DLD1 (cell line): Measurements from ENCODE around the gene CCNDBP1.
"Not testable (repeated sequence)": the region's sequence is repeated elsewhere in the genome, so short reads cannot be mapped to it uniquely, and the experiment has no call there.

ENCODE experiments used
- in situ Hi-C: cut with HindIII; loops from 2 replicates; pipeline ENCODE4 v1.10.0; 2017; ENCODE audit warnings: low sequenced_read_pairs

CCNDBP1 gene

DNA sequence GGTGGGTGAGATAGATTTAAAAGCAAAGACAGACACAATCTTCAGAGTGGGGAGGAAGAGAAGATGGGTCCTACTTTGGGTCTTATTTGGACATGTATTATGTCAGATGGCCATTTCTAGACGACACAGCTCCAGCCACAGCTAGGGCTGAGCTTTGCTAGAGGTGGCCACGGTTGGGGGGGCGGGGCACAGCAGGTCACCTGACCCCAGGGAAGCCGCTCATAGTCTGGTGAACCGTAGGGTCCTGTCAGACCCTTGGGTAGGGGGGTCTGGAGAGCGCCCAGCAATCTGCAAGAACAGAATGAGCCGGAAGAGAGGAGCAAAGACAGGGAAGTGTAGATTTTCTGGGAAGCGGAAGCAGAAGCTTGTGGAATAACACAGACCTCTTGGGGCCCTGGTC is 29.0 kb downstream of the CCNDBP1 start:
- in situ Hi-C loops = no loop called here

DNA sequence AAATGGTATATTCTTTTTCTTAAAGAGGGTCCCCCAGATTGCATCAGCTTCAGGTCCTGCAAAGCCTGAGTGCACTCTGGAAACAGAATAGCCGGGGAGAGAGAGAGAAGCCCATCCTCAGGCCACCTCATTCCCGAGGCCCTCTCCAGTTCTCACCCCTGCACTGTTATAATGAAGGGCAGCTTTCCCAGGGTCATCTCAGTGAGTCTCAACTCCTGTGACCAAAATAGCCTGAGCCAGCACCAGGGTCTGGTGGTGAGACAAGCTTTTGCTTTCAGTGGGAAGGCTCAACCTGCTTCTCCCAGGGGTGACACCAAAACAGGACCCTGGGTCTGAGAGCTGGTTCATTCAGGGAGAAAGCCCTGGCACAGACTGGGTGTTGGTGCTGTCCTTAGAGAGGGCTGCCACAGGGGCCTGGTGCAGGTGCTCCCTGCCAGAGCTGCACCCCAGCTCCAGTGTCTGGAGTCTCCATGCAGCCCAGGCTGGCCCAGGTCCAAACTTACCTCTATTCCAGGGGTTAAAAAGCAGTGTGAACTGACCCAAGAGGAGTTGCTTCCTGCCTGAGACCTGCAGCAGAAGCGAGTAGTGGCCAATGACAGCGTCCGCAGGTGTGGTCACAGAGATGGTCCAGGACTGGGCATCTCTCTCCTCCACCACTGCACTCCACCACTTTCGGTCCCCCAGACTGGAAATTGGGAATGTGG is 29.5 kb downstream of the CCNDBP1 start:
- in situ Hi-C loops = no loop called here

DNA sequence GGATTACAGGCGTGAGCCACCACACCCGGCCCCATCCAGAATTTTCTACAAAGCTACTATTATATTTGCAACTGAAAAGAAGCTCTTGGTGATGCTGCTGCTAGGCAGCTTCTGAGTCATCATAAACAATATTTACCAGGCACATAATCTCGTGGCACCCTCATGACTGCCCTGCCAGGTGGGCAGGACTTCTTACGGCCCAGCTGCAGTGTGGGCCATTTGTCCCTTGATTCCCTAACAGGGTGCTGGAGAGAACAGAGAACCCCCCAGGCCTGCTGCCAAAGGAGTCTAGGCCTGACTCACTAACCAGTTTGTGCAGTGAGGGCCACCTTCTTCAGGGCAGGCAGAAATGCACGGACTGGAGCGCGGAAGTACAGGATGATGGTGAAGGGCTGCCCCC is 30.8 kb downstream of the CCNDBP1 start:
- in situ Hi-C loops = no loop called here

DNA sequence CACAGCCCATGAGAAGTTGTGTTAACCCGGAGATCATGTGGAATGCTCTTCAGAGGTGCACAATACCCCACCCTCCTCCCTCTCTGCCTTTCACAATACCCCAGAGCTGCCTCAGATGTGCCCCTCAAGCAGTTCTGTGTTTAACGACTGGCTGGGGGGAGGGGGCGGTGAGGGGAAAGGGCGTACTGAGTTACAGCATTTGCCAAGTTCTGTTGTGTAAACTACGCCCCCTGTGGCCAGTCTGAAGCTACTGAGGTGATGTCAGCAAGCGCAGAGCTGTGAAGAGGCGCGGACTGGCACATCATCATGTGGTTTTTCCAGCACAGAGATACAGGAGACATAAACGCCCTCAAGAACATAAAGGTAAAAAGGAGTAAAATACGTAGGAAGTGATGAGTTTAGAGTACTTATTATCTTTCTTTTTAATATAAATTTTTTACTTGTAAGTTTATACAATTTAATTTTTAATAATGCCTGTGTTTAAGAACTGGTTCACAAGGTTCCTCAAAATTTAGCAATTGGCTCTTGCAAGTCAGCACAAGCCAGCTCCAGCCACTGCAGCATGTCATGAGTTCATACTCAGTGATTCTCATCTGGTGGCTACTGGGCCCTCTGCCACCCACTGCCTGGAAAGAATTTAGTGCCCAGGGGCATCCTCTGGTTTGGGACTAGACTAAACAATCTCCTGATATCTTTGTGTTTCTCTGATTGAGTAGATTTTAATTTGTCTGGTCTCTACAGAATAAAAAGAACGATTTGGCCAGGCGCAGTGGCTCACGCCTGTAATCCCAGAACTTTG is 33.9 kb downstream of the CCNDBP1 start:
- in situ Hi-C loops = no loop called here

DNA sequence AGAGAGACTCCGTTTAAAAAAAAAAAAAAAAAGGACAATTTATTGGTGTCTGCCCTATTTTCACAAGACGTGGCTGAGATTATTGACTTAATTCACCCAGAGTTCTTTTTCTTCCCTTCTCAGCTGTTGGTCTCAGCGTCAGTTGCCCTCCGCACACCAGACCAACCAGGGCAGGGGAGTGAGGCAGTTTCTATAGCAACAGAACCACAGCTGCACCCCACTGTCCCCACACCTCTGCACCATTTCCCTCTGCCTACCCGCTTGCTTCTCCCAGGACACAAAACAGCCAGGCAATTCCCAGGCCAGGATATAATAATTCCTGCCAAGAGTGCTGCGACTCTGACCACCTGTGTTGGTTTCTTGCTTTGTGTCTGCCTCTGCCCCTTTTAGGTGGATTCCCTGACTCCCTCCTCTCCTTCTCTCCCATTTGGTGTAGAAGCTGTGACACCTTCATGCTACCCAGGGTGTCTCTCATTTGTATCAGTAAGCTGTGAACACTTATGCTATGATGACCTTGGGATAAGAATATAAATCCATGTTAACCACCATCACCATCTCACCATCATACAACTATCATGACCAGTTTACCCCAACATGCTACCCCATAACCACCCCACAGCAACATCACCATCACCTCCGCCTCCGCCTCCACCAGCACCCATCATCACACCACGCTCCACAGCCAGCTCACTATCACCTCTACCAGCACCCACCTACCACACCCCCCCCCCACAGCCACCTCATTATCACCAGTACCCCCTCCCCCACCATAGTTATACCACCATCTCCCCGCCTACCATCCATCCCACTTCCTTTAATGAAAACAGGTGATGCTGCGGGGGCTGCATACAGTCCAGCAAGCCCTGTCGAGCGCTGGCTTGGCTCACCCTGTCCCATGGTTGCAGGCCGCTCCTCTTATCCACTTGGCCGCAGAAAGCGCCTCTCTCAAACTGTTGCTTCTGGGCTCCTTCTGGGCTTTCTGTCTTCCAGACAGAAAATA is 35.0 kb downstream of the CCNDBP1 start:
- in situ Hi-C loops = no loop called here

DNA sequence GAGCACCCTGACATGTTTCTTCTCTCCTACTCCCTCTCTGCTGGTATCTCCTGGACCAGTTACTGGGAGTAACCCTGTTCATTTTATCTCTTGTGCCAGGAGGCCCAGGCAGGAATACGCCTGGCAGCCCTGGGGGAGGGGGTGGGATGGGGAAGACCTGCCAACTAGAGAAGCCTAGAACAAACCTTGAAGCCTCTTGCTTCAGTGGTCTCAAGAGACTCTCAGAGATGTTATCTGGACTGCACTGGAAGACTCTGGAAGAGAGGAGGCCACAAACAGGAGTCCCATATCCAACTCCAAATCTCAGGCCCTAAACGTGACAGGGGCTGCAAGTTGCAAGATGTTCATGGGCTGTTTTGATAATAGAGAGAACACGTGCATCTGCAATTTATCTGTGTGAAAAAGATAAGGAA is 35.8 kb downstream of the CCNDBP1 start, which contains the start of gene EPB42:
Gene EPB42, minus strand, starts transcription at position 28 of the 413 bp plus-strand sequence. CDS start 193 bp downstream, outside the sequence.
- in situ Hi-C loops = no loop called here

DNA sequence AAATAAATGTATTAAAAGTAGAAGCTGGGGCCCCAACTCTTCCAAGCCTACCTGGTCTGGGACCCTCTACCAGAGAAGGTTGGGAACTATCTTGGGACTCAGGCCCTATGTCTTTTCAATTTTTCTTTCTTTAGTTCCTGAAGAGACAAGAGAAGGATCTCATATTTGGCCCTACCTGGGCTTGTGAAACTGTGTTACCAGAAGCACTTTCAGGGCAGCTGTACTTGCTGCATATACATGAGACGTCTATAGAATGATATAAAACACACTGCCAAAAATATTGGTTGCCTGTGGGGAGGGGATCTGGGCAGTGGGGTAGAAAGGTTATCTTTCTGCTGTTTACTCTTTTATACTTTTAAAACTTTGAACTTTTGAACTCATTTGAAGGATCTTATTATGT is 36.2 kb downstream of the CCNDBP1 start:
- in situ Hi-C loops = no loop called here

DNA sequence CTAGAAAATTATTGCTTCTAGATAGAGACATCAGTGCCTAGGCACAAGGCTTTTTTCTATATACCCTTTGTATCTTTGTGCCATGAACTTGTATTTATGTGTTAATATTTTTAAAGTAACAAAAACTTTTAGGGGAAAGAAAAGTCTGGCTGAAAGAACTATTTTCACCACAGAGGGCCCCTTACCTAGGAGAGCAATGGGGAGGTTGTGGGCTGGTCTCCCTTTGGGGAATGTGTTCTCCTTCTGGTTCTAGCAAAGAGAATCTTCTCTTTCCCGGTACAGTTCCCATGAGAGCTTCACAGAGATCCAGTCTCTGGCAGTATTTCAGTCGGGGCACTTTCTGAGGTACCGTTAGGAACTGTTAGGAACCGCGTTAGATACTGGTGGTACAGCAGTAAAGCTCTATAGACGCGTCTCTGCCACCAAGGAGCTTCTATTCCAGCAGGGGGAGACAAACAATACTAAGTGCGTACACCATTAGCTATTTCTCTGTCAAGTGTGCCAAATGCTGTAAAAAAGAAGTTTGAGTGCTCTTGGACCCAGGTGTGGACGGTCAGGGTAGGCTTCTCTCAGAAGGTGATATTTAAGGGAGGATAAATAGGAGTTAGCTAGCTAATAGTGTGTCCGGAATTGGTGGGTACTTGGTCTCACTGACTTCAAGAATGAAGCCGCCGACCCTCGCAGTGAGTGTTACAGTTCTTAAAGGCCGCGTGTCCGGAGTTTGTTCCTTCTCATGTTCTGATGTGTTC is 40.2 kb downstream of the CCNDBP1 start:
- in situ Hi-C loops = no loop called here

DNA sequence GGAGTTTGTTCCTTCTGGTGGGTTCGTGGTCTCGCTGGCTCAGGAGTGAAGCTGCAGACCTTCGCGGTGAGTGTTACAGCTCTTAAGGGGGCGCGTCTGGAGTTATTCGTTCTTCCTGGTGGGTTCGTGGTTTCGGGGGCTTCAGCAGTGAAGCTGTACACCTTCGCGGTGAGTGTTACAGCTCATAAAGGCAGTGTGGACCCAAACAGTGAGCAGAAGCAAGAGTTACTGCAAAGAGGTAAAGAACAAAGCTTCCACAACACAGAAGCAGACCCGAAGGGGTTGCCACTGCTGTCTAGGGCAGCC is 40.7 kb downstream of the CCNDBP1 start:
- in situ Hi-C loops = not testable (repeated sequence)

DNA sequence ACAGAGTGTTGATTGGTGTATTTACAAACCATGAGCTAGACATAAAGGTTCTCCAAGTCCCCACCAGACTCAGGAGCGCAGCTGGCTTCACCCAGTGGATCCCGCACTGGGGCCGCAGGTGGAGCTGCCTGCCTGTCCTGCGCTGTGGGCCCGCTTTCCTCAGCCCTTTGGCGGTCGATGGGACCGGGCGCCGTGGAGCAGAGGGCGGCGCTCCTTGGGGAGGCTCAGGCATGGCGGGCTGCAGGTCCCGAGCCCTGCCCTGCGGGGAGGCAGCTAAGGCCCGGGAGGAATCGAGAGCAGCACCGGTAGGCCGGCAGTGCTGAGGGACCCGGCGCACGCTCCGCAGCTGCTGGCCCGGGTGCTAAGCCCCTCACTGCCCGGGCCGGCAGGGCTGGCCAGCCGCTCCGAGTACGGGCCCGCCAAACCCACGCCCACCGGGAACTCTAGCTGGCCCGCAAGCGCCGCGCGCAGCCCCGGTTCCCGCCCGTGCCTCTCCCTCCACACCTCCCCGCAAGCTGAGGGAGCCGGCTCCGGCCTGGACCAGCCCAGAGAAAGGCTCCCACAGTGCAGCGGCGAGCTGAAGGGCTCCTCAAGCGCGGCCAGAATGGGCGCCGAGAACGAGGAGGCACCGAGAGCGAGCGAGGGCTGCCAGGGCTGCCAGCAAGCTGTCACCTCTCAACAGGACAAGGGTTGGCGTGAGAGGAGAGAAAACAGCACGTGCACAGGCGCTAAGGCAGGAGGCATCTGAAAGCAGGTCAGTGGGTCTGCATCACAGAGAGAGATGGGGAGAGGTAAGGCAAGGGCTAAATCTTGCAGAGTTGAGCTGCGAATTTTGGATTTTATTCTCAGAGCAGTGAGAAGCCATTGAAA is 41.5 kb downstream of the CCNDBP1 start:
- in situ Hi-C loops = no loop called here

DNA sequence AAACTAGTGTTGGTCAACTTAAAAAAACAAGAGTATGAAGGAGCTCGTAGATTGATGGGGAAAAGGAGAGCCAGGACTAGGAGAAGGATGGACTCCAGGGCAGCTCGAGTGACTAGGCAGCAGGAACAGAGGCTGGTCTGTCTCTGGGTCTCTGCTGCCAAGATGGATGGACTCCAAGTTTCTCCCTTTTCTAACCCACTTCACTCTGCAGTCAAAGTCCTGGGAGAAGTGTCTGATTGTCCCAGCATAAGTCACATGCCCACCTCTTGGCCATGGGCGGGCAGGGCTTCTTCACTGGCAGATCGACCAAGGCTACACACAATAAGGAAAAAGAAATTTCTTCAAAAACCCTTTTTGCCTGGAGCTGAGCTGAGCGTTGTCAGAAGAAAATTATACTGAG is 44.8 kb downstream of the CCNDBP1 start:
- in situ Hi-C loops = no loop called here

DNA sequence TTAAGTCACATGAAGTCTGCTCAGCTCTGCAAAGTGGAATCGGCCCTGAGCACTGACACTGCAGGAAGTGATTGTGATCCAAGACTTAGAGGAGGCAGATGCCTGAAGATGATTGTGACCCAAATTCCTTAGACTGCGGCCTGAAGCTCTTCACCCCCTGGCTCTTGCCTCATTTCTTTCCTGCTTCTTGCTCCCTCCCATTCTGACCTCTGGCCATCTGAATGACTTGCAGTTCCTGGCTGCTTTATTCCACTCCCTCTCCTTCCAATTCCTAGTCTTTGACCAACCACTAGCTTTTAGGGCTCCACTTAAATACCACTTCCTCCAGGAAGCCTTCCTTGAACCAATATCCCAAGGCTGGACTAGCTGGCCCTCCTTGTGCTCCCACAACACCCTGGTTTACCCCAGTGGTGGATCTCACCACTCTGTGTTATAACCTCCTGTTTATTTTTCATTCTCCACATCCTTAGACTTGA is 45.5 kb downstream of the CCNDBP1 start:
- in situ Hi-C loops = no loop called here

DNA sequence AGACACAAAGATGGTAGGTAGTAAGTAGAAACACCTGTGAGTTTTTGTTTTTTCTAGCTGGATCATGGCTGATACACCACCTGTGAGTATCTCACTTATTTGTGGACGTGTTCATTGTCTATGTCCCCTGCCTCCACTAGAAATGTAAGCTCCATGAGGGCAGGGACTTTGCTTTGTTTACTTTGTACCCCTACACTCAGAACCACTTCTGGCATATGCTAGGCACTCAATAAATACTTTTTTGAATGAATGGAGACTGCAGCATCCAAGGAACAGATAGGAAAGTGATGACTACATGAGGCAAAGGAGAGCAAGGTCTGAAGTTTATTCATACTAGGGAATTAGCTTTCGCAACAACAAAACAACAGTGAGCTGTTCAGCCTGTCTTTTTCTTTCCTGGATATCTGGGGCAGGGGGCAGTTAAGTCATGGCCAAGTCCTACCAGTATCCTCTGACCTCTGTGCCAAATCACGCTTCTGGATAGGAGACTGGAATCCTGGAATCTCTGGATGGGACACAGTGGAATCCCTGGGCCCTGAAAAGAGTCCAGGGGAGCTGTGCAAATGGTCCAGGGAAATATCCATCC is 47.2 kb downstream of the CCNDBP1 start:
- in situ Hi-C loops = no loop called here

DNA sequence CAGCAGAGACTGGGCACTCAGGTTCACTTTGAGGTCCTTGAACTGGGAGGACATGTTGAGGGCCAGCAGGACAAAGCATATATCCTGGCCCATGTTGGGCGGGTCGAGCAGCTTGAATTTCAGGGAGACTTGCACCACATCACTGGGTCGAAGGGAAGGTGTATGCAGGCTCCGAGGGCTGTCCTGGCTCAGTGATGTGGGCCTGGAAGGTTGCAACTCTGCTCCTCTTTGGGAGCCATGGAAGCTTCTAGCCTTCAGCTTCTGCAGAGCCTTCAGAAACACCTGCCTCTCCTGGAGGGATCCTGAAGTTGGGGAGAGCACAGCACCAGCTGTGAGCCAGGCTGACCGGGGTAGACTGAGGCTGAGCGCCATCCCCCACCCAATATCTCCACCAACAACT is 50.3 kb downstream of the CCNDBP1 start:
- in situ Hi-C loops = no loop called here

DNA sequence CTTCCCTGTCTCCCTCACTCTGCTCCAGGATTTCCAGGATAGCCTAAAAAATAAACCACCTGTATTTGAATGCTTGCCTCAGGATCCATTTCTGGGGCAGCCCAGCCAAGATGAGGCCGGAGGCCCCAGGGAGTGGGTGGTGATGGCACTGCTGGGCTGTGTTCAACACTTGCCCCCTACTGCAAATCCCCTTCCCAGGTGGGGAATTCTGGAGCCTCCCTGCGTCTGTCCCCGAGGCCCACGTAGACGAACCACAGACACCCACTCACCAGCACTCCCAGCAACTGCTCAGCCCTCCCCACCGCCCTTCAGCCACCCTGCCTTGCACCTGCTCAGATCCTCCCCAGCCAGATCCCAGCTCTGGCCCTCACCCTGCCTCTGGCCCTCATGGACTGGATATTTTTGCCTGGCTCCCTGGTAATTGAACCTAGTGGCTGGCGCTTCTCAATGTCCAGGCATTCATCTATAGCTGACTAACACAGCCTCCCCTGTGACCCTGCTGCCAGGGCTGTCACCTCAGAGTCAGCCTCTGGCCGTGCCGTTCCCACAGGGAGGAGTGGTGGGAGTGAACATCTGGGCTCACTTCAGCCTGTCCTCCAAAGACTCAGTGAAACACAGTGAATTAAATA is 52.8 kb downstream of the CCNDBP1 start:
- in situ Hi-C loops = no loop called here

DNA sequence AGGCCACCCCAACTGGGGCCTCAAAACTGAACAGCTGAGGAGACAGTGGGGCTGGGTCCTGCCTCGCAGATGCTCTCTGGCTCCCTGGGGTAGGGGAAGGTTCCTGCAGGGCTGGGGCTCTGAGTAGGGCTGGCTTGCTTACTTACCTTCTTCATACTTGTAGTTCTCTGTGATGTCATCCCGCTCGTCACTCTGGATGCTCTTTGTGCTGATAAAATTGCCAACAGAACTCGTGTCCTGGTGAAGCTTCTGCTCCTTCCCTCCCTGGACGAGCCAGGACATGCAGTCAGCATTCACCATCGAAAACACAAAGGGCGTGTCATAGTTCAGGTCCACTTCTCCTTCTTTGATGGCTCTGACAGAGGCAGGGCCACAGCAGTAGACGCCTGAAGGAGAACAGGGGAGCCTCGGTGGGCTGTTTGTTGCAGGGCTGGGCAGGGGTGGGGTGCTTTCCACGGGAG is 53.5 kb downstream of the CCNDBP1 start:
- in situ Hi-C loops = no loop called here

DNA sequence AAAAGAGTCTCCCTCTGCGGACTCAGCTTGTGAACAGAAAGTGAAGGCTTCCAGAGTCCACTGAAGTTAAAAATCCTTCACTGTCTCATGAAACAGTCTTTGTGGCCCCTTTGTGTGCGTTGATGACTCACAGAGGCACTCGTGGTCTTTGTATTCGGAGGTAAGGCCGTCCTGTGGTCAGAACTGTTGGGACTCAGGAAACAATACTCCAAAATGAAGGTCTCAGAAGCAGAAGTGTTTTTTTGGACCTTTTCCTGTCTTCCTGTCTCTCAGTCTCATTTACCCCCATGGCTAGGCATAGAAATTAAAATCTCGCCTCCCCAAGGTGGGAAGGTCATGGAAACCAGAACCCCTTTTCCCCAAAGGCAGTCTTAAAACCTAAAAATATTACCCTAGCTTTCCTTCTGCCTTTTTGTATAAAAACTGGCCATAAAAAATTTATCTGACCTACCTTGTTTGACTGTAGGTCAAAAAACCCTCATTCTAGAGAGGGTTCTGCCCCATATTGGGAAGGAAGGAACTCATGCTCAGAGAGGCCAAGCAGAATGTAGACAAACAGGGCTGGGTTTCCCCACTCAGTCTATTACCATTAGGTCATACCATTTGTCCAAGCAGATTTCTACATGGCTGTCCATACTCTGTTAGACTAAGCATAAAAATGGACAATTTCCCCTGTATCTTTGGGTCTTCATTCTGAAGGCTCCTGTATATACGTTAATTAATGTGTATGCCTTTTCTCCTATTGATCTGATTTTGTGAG is 54.7 kb downstream of the CCNDBP1 start:
- in situ Hi-C loops = loop anchor here (10.0 kb wide), 1 partner anchor 65 kb away; the partner anchor contains the start of gene TGM7

DNA sequence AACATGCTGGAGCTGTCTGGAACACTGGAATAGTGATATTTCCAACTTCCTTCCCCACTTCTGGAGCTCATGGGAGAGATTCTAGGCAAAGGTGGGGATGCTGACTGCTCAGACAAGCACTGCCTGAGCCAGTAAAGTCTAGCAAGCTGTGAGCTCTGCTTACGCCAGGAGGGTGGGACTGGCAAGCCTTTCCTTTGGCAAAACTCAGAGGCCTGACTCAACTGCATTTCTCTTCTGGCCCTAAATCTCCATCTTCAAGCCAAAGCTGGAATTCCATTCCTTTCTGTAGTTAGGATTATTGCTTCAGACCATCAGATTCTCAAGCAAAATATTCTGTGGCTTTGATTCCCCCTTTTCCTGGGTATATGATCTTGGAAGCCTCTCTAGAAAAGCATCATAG is 55.9 kb downstream of the CCNDBP1 start:
- in situ Hi-C loops = loop anchor here (10.0 kb wide), 1 partner anchor 64 kb away; the partner anchor contains the start of gene TGM7
